Esophagus muscularis mucosa (tissue), 3 donors: ENCODE data around the gene SLAIN1.

Experiments used
- POLR2A ChIP-seq: fragments of 450-650 bp; IDR thresholded peaks from one replicate; pipeline ENCODE4 v1.6.1; 2017; ENCODE audit warnings: antibody characterized with exemption, moderate library complexity, mild to moderate bottlenecking, low read depth
- POLR2AphosphoS5 ChIP-seq, 2 donors: sonication (generic); formaldehyde crosslinking; IDR thresholded peaks; one replicate each; pipeline ENCODE4 v1.6.1; 2017; ENCODE audit warnings: antibody characterized with exemption in 2 of 2
- TF ChIP-seq, protein P1 (sequence below), 3 experiments: fragments of 200-600 bp in 2 of 3; fragments of 450-650 bp in 1 of 3; sonication (generic) in 2 of 3; IDR thresholded peaks; one replicate each; pipeline ENCODE4 v1.5.1; 2017 to 2019; ENCODE audit warnings: antibody characterized with exemption in 3 of 3, mild to moderate bottlenecking in 2 of 3, moderate library complexity in 1 of 3

DNA sequence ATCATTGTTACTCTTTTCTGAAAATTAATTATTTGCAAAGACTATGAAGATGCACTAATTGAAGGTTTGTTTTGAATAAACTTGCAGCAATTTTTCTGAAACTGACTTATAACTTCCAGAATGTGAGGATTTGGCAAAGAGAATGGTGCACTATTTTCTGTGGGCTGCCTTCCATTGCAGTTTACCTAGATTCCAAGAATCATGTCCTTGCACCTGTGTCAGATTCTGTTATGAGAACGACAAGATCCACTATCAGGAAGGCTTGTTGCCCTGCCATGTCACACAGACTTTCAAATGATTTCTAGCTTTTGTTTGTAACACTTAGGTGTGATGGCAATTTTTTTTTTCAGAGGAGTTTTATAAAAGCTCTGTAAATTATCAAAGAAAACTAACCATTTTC is 5.6 kb upstream of the SLAIN1 start:
- TF ChIP-seq, protein P1, sequence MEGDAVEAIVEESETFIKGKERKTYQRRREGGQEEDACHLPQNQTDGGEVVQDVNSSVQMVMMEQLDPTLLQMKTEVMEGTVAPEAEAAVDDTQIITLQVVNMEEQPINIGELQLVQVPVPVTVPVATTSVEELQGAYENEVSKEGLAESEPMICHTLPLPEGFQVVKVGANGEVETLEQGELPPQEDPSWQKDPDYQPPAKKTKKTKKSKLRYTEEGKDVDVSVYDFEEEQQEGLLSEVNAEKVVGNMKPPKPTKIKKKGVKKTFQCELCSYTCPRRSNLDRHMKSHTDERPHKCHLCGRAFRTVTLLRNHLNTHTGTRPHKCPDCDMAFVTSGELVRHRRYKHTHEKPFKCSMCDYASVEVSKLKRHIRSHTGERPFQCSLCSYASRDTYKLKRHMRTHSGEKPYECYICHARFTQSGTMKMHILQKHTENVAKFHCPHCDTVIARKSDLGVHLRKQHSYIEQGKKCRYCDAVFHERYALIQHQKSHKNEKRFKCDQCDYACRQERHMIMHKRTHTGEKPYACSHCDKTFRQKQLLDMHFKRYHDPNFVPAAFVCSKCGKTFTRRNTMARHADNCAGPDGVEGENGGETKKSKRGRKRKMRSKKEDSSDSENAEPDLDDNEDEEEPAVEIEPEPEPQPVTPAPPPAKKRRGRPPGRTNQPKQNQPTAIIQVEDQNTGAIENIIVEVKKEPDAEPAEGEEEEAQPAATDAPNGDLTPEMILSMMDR (IDR thresholded peaks at IDR 0.05) = no peak
- TF ChIP-seq POLR2AphosphoS5 (IDR thresholded peaks at IDR 0.05) (no peak), POLR2A (no peak)
